GM23338 (cell line): ENCODE measurements around the gene TMEM217. TPM values are rescaled to one million over a fixed set of nuclear protein-coding genes. Genes with fewer than 3 reads are reported as not detected.

Source experiments
- ATAC-seq: fragments of 200-7000 bp; cut with Tn5 transposase; 3 replicates; pipeline ENCODE4 v1.9.1; 2020
- DNase-seq: peaks from one replicate; pipeline ENCODE4 v3.0.0-alpha.2; 2015; ENCODE audit warnings: low spot score
- H2AFZ ChIP-seq: fragments of 200-600 bp; sonication (generic); 2 replicates; pipeline ENCODE4 v1.8.0; 2016; ENCODE audit warnings: antibody characterized with exemption, mild to moderate bottlenecking, moderate library complexity
- H3F3A ChIP-seq: fragments of 200-600 bp; sonication (generic); replicated peaks from 2 replicates; pipeline ENCODE4 v1.8.0; 2017; ENCODE audit warnings: antibody characterized with exemption, mixed run types, low read depth
- H3K27ac ChIP-seq: fragments of 200-600 bp; sonication (generic); 2 replicates; pipeline ENCODE4 v1.6.1; 2016; ENCODE audit warnings: low read depth
- H3K27me3 ChIP-seq: fragments of 200-600 bp; sonication (generic); 2 replicates; pipeline ENCODE4 v1.8.0; 2016; ENCODE audit warnings: mild to moderate bottlenecking, mixed run types, moderate library complexity; ENCODE audit not compliant: insufficient read depth
- H3K36me3 ChIP-seq: fragments of 200-600 bp; sonication (generic); 2 replicates; pipeline ENCODE4 v1.8.0; 2016; ENCODE audit warnings: mild to moderate bottlenecking; ENCODE audit not compliant: insufficient read depth
- H3K4me1 ChIP-seq: fragments of 200-600 bp; sonication (generic); 2 replicates; pipeline ENCODE4 v1.8.0; 2016; ENCODE audit warnings: mild to moderate bottlenecking, moderate library complexity; ENCODE audit not compliant: insufficient read depth
- H3K4me2 ChIP-seq: fragments of 200-600 bp; sonication (generic); 2 replicates; pipeline ENCODE4 v1.7.1; 2017; ENCODE audit warnings: mixed run types
- H3K4me3 ChIP-seq: fragments of 200-600 bp; sonication (generic); 2 replicates; pipeline ENCODE4 v1.6.1; 2016; ENCODE audit warnings: mixed run types
- H3K79me2 ChIP-seq: fragments of 200-600 bp; sonication (generic); replicated peaks from 2 replicates; pipeline ENCODE4 v1.8.0; 2017; ENCODE audit warnings: mild to moderate bottlenecking; ENCODE audit not compliant: insufficient read depth
- H3K9me2 ChIP-seq: fragments of 200-600 bp; sonication (generic); 2 replicates; pipeline ENCODE4 v1.8.0; 2017; ENCODE audit not compliant: insufficient read depth
- H4K20me1 ChIP-seq: fragments of 200-600 bp; sonication (generic); replicated peaks from 2 replicates; pipeline ENCODE4 v1.8.0; 2017; ENCODE audit warnings: mild to moderate bottlenecking; ENCODE audit not compliant: insufficient read depth
- H3K27ac Mint-ChIP-seq: 2 replicates; pipeline ENCODE4 v1.8.0; 2020; ENCODE audit warnings: inconsistent platforms, mild to moderate bottlenecking, moderate library complexity, mixed read lengths
- H3K27me3 Mint-ChIP-seq: 3 replicates; pipeline ENCODE4 v1.8.0; 2022; ENCODE audit warnings: low read depth, mild to moderate bottlenecking, moderate library complexity, mixed read lengths, inconsistent platforms; ENCODE audit not compliant: insufficient read depth, poor library complexity
- H3K36me3 Mint-ChIP-seq: 3 replicates; pipeline ENCODE4 v1.8.0; 2021; ENCODE audit warnings: low read depth, mild to moderate bottlenecking, inconsistent platforms, moderate library complexity, mixed read lengths
- H3K4me1 Mint-ChIP-seq: 3 replicates; pipeline ENCODE4 v1.8.0; 2020; ENCODE audit warnings: mild to moderate bottlenecking, inconsistent platforms, mixed read lengths
- H3K4me3 Mint-ChIP-seq: 3 replicates; pipeline ENCODE4 v1.8.0; 2021; ENCODE audit warnings: moderate library complexity, mild to moderate bottlenecking, inconsistent platforms, mixed read lengths
- H3K9me3 Mint-ChIP-seq: 3 replicates; pipeline ENCODE4 v1.8.0; 2020; ENCODE audit warnings: moderate library complexity, mild to moderate bottlenecking, inconsistent platforms, mixed read lengths
- CREB1 ChIP-seq: fragments of 250-450 bp; sonication (Bioruptor Pico); IDR thresholded peaks from 2 replicates; pipeline ENCODE4 v1.5.0; 2020; ENCODE audit warnings: low read depth, mild to moderate bottlenecking, moderate library complexity
- ETS1 ChIP-seq: IDR thresholded peaks from 2 replicates; pipeline ENCODE4 v1.6.1; 2016; ENCODE audit warnings: antibody characterized with exemption
- EZH2 ChIP-seq: fragments of 200-600 bp; sonication (generic); IDR thresholded peaks from one replicate; pipeline ENCODE4 v1.8.0; 2017; ENCODE audit warnings: antibody characterized with exemption, mild to moderate bottlenecking, low read depth; ENCODE audit not compliant: unreplicated experiment
- EZH2phosphoT487 ChIP-seq: fragments of 200-600 bp; sonication (generic); IDR thresholded peaks from one replicate; pipeline ENCODE4 v1.8.1; 2018; ENCODE audit warnings: antibody characterized with exemption; ENCODE audit not compliant: unreplicated experiment
- JUNB ChIP-seq: IDR thresholded peaks from one replicate; pipeline ENCODE4 v1.6.1; 2016; ENCODE audit warnings: antibody characterized with exemption; ENCODE audit not compliant: unreplicated experiment
- NANOG ChIP-seq: IDR thresholded peaks from 2 replicates; pipeline ENCODE4 v1.6.1; 2016; ENCODE audit warnings: antibody characterized with exemption, borderline replicate concordance
- POLR2AphosphoS5 ChIP-seq: IDR thresholded peaks from 2 replicates; pipeline ENCODE4 v1.6.1; 2016; ENCODE audit warnings: antibody characterized with exemption, low read depth
- REST ChIP-seq: IDR thresholded peaks from one replicate; pipeline ENCODE4 v1.6.1; 2018; ENCODE audit warnings: antibody characterized with exemption; ENCODE audit not compliant: unreplicated experiment
- STAT1 ChIP-seq: IDR thresholded peaks from one replicate; pipeline ENCODE4 v1.6.1; 2016; ENCODE audit warnings: antibody characterized with exemption; ENCODE audit not compliant: unreplicated experiment
- ZNF331 ChIP-seq: fragments of 250-450 bp; sonication (Bioruptor Pico); IDR thresholded peaks from 2 replicates; pipeline ENCODE4 v1.5.0; 2020; ENCODE audit warnings: low read depth, mild to moderate bottlenecking, moderate library complexity
- ZNF462 ChIP-seq: fragments of 250-450 bp; sonication (Bioruptor Pico); IDR thresholded peaks from 2 replicates; pipeline ENCODE4 v1.5.0; 2020; ENCODE audit warnings: mild to moderate bottlenecking, moderate library complexity
- polyA plus RNA-seq: library from polyadenylated mRNA; unstranded; fragments of >200 nt; fragmentation: Nextera tagmentation; extraction: Ambion mirVana; gene quantifications from 2 replicates; pipeline ENCODE4 v1.2.1, GENCODE V29; 2016
- total RNA-seq: library from RNA; depleted of rRNA; stranded (reverse); fragments of >200 nt; shearing (Covaris generic); gene quantifications from 2 replicates; pipeline ENCODE4 v1.2.3, GENCODE V29; 2014

TMEM217 gene
- total and polyA plus RNA-seq, 2 experiments from 2014 or later, result 1.3 TPM; not detected in 1

- no peak for TF ChIP-seq ZNF462 (CRISPR knock-in tag)
- no peak for TF ChIP-seq CREB1 (CRISPR knock-in tag)
- TF ChIP-seq ZNF331, result no peak
Observed at GRCh38 chr6:37257320-37257633, 667 bp downstream of the TMEM217 start (continued).

DNA sequence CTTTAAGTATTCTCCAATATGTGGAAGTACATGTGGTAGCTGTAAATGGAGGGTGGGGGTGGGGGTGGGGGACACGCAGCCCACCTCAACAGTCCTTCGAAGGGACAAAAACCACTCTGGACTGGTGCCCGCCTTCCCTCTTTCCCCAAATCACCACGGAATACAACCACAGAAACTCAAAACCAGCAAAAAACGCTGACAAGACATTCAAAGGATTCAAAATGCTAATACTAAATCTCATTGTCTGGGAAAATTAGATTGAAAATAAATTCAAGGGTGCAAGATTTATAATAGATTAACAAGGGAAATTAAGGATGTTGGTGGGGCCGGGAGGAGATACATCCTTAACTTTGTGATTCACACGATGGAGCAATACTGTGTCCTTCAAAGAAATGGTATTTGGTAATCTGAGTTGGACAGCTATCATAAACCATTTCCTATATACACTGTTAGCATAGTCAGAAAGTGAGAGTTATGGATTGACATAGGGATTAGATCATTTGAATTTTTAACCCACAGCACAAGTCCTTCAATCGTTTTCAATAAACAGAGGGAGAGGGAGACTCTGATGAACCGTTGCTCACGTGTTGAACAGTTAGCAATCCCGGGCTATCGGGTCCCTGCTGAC is 1.1 kb downstream of the TMEM217 start:
- no peak for DNase-seq
- Histone ChIP-seq H3K9me2 (no peaks in the 10 kb centered on the region), H3K36me3 (no peaks in the 10 kb centered on the region), H3F3A (no peaks in the 10 kb centered on the region), H3K27ac (no peak overlapping the region), H3K4me1 (peaks cover 25% of the 10 kb centered on the region; the same call in 1 of the 2 replicates), H4K20me1 (no peaks in the 10 kb centered on the region), H3K79me2 (peaks cover 37% of the 10 kb centered on the region), H3K4me2 (peak overlapping the region; percentile 77), H3K27me3 (no peaks in the 10 kb centered on the region), H2AFZ (peak overlapping the region; percentile 56), H3K4me3 (peak overlapping the region; percentile 93)
- H3K27me3 Mint-ChIP-seq, result peaks cover 6% of the 10 kb centered on the region
- H3K4me1 Mint-ChIP-seq, result peaks cover 34% of the 10 kb centered on the region
- peak overlapping the region; percentile 99 for H3K4me3 Mint-ChIP-seq
- H3K9me3 Mint-ChIP-seq, result no peaks in the 10 kb centered on the region
- H3K27ac Mint-ChIP-seq, result no peak overlapping the region
- peaks cover 3% of the 10 kb centered on the region; the same call in 1 of the 3 replicates for H3K36me3 Mint-ChIP-seq
- ATAC-seq, result no peak
- no peak for TF ChIP-seq REST
- TF ChIP-seq EZH2, result no peak
- TF ChIP-seq NANOG, result no peak
- TF ChIP-seq STAT1, result no peak
- no peak for TF ChIP-seq ZNF331
- no peak for TF ChIP-seq CREB1 (CRISPR knock-in tag)
- TF ChIP-seq POLR2AphosphoS5, result no peak
- TF ChIP-seq JUNB, result no peak
- TF ChIP-seq ETS1, result no peak
- no peak for TF ChIP-seq EZH2phosphoT487
